Measurements from ENCODE around the gene OR7A5.

- TF ChIP-seq EZH2 (IDR thresholded peaks at IDR 0.05; ENCODE audit: low read length, unreplicated experiment) (no peak), CTCF (conservative IDR thresholded peaks at IDR 0.05; ENCODE audit: low read depth, low read length) (no peak)
Measured at GRCh38 chr19:14779151-14779550, 55.8 kb downstream of the OR7A5 start.
